Progenitor cell of endocrine pancreas (in vitro differentiated cells): ENCODE data around the gene TMEM115. TPM values are rescaled to one million over a fixed set of nuclear protein-coding genes. Genes with fewer than 3 reads are reported as not detected.

Experiments used
- DNase-seq: peaks from one replicate; pipeline ENCODE4 v3.0.0; 2021; ENCODE audit warnings: low spot score; ENCODE audit not compliant: unreplicated experiment
- H3K27ac Mint-ChIP-seq: 2 replicates; pipeline ENCODE4 v1.8.0; 2021; ENCODE audit warnings: mild to moderate bottlenecking, moderate library complexity, mixed read lengths
- H3K27me3 Mint-ChIP-seq: 2 replicates; pipeline ENCODE4 v1.8.0; 2021; ENCODE audit warnings: mixed read lengths
- H3K36me3 Mint-ChIP-seq: 2 replicates; pipeline ENCODE4 v1.8.0; 2022; ENCODE audit warnings: mixed read lengths; ENCODE audit not compliant: insufficient read depth
- H3K4me1 Mint-ChIP-seq: 2 replicates; pipeline ENCODE4 v1.8.0; 2021; ENCODE audit warnings: low read depth, mixed read lengths
- H3K4me3 Mint-ChIP-seq: 2 replicates; pipeline ENCODE4 v1.8.0; 2021; ENCODE audit warnings: low read depth, mild to moderate bottlenecking, moderate library complexity, mixed read lengths
- H3K9me3 Mint-ChIP-seq: 2 replicates; pipeline ENCODE4 v1.8.0; 2021; ENCODE audit warnings: low read depth, mixed read lengths
- CTCF ChIP-seq: fragments of 200-600 bp; sonication (generic); IDR thresholded peaks from one replicate; pipeline ENCODE4 v1.5.0; 2021; ENCODE audit warnings: antibody characterized with exemption, mild to moderate bottlenecking; ENCODE audit not compliant: unreplicated experiment
- total RNA-seq: library from RNA; stranded (reverse); gene quantifications from 2 replicates; pipeline ENCODE4 v1.2.1, GENCODE V29; 2021

The TMEM115 gene
- total RNA-seq, 1 donor from 2014 or later = 33.0 TPM

- H3K9me3 Mint-ChIP-seq = no peaks in the 10 kb centered on the region
Measured at GRCh38 chr3:50327129-50327528, 32.2 kb downstream of the TMEM115 start.

DNA sequence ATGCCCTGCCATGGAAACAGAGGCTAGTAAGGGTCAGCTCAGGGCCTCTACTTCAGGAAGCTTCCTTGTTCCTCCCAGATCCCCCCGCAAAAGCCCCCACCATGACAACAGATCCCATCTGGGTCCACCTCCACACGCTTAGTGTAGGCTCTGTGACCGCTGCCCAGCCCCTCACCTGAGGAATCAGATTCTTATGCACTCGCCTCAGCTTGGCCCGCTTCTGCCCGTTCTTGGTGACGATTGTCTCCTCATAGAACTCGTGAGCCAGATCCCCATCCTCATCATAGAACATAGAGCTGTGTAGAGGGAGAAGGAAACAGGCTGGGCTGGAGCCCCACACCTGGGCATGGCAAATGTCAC, 33.2 kb downstream of the TMEM115 start:
- H3K4me3 Mint-ChIP-seq = peak overlapping the region; percentile 85
- H3K27ac Mint-ChIP-seq = no peak overlapping the region
- no peaks in the 10 kb centered on the region for H3K27me3 Mint-ChIP-seq
- no peak for DNase-seq
- TF ChIP-seq CTCF = no peak
- H3K36me3 Mint-ChIP-seq = peaks cover 7% of the 10 kb centered on the region
- H3K9me3 Mint-ChIP-seq = no peaks in the 10 kb centered on the region
- H3K4me1 Mint-ChIP-seq = peaks cover 16% of the 10 kb centered on the region

More at GRCh38 chr3:50327129-50327528, 32.2 kb downstream of the TMEM115 start:
- no peaks in the 10 kb centered on the region for H3K27me3 Mint-ChIP-seq
- peaks cover 16% of the 10 kb centered on the region for H3K4me1 Mint-ChIP-seq
- peak overlapping the region; percentile 78 for H3K27ac Mint-ChIP-seq
- peak overlapping the region; percentile 85 for H3K4me3 Mint-ChIP-seq
- TF ChIP-seq CTCF = no peak
- no peak for DNase-seq
- peaks cover 7% of the 10 kb centered on the region for H3K36me3 Mint-ChIP-seq

DNA sequence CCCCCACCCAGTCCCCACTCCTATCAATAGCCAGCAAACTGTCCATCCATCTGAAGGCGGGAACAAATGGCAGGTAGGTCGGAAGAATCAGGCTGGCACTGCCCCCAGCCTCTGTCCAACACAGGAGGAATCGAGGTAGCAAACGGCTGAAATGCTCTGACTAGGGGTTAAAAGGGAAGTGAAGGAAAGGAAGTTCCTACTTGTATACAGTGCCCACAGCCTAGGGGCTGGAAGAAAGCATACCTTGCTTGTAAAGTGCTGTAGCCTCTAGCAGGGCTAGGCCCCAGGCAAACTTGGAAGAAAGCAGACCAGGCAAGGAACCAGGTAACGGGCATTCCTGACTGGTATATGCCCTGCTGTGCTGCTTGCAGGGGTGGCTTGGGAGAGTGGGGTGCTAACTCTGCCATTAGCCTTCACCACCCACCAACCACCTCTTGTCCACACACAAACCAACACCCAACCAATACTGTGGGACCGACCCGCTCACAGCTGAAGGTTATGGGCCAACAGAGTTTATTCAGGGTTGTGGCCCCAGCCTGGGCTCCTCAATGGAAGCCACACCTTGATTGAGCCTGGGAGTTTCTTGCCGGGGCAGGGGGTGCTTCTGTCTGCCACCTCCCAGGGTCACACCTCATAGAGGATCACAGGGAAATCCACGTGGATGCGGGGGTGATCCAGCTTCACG, 33.7 kb downstream of the TMEM115 start:
- Mint-ChIP-seq H3K36me3 (peaks cover 7% of the 10 kb centered on the region), H3K4me3 (no peak overlapping the region), H3K4me1 (peaks cover 16% of the 10 kb centered on the region), H3K27ac (no peak overlapping the region), H3K9me3 (no peaks in the 10 kb centered on the region), H3K27me3 (no peaks in the 10 kb centered on the region)
- no peak for DNase-seq
- no peak for TF ChIP-seq CTCF

DNA sequence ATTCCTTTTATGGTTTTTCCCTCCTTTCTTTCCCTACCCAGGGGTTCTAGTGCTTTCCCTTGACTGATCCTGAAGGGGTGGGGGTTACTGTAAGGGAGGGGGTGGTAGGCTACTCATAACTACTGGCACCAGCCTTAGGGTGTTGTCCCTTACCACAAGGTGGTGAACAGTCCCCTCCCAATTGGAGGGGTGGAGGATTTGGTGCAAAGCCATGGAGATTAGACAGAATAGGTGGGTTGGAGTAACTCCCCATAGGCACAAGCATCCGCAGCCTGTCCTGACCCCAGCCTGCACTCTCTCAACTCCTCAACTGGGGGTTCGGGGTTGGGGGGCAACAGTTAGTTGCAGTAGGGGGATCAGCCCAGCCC, 34.2 kb downstream of the TMEM115 start:
- H3K27ac Mint-ChIP-seq = no peak overlapping the region
- no peaks in the 10 kb centered on the region for H3K27me3 Mint-ChIP-seq
- peaks cover 7% of the 10 kb centered on the region for H3K36me3 Mint-ChIP-seq
- no peak for DNase-seq
- TF ChIP-seq CTCF = no peak
- no peak overlapping the region for H3K4me3 Mint-ChIP-seq
- no peaks in the 10 kb centered on the region for H3K9me3 Mint-ChIP-seq
- H3K4me1 Mint-ChIP-seq = peaks cover 18% of the 10 kb centered on the region

GRCh38 chr3:50324351-50325112, 34.8 kb downstream of the TMEM115 start:
- H3K36me3 Mint-ChIP-seq = peaks cover 5% of the 10 kb centered on the region
- TF ChIP-seq CTCF = peak; percentile 74
- H3K27me3 Mint-ChIP-seq = no peaks in the 10 kb centered on the region
- peak overlapping the region; percentile 2 for H3K4me3 Mint-ChIP-seq
- no peaks in the 10 kb centered on the region for H3K9me3 Mint-ChIP-seq
- H3K4me1 Mint-ChIP-seq = peaks cover 24% of the 10 kb centered on the region
- DNase-seq = peak; percentile 65
- H3K27ac Mint-ChIP-seq = peak overlapping the region; percentile 73
